Endodermal cell (in vitro differentiated cells): ENCODE measurements around the gene RNF182. TPM values are rescaled to one million over a fixed set of nuclear protein-coding genes. Genes with fewer than 3 reads are reported as not detected.

Experiments
- DNase-seq: peaks from one replicate; pipeline ENCODE4 v3.0.0-alpha.2; 2017
- H3K27ac ChIP-seq: 2 replicates; pipeline ENCODE4 v1.5.1; 2013; ENCODE audit warnings: mild to moderate bottlenecking, low read depth, low read length, moderate library complexity
- H3K27me3 ChIP-seq: 2 replicates; pipeline ENCODE4 v1.6.1; 2013; ENCODE audit warnings: mild to moderate bottlenecking, low read length, moderate library complexity; ENCODE audit not compliant: insufficient read depth, control insufficient read depth, poor library complexity, severe bottlenecking
- H3K36me3 ChIP-seq: 2 replicates; pipeline ENCODE4 v1.7.0; 2013; ENCODE audit warnings: mild to moderate bottlenecking, low read length, moderate library complexity; ENCODE audit not compliant: control insufficient read depth, insufficient read depth
- H3K4me1 ChIP-seq: one replicate; pipeline ENCODE4 v1.7.0; 2013; ENCODE audit warnings: low read length; ENCODE audit not compliant: control insufficient read depth, insufficient read depth
- H3K4me3 ChIP-seq: 2 replicates; pipeline ENCODE4 v1.5.1; 2013; ENCODE audit warnings: mild to moderate bottlenecking, low read length, moderate library complexity
- H3K9ac ChIP-seq: 2 replicates; pipeline ENCODE4 v1.6.1; 2013; ENCODE audit warnings: mild to moderate bottlenecking, low read length, moderate library complexity; ENCODE audit not compliant: poor library complexity, severe bottlenecking; ENCODE audit errors: extremely low read depth
- H3K9me3 ChIP-seq: 2 replicates; pipeline ENCODE4 v1.6.1; 2013; ENCODE audit warnings: mild to moderate bottlenecking, low read length, moderate library complexity; ENCODE audit not compliant: control insufficient read depth
- H3K27ac Mint-ChIP-seq: 2 replicates; pipeline ENCODE4 v1.8.0; 2020; ENCODE audit warnings: mixed read lengths
- H3K27me3 Mint-ChIP-seq: 2 replicates; pipeline ENCODE4 v1.8.0; 2021; ENCODE audit warnings: mild to moderate bottlenecking, mixed read lengths; ENCODE audit not compliant: insufficient read depth
- H3K36me3 Mint-ChIP-seq: 2 replicates; pipeline ENCODE4 v1.8.0; 2020; ENCODE audit warnings: low read depth, mixed read lengths
- H3K4me1 Mint-ChIP-seq: 2 replicates; pipeline ENCODE4 v1.8.0; 2020; ENCODE audit warnings: mixed read lengths
- H3K4me3 Mint-ChIP-seq: 2 replicates; pipeline ENCODE4 v1.8.0; 2020; ENCODE audit warnings: mild to moderate bottlenecking, moderate library complexity, mixed read lengths
- H3K9me3 Mint-ChIP-seq: 2 replicates; pipeline ENCODE4 v1.8.0; 2020; ENCODE audit warnings: mild to moderate bottlenecking, mixed read lengths
- WGBS, 2 experiments: methylation state at CpG; one replicate each; pipeline versions ENCODE4 v1.1.5 to v1.1.7; 2013; ENCODE audit warnings: missing lambda C conversion rate in 2 of 2, mixed read lengths in 1 of 2; ENCODE audit not compliant: insufficient coverage in 1 of 2, insufficient read length in 1 of 2; 5-methylcytosine and 5-hydroxymethylcytosine counted together
- total RNA-seq, 2 donors: library from RNA; stranded (reverse); fragmentation: NEBNext Ultra II Directional in 1 of 2; extraction: Animal tissue kit (Norgen Biotek cat#: 25700) in 1 of 2; gene quantifications; 2 replicates in 1 of 2; 3 replicates in 1 of 2; pipeline ENCODE4 v1.2.1, GENCODE V29; 2021
- TF ChIP-seq, protein P1 (sequence below): fragments of 200-600 bp; sonication (generic); conservative IDR thresholded peaks from 2 replicates; pipeline ENCODE4 v1.5.0; 2021; ENCODE audit warnings: antibody characterized with exemption, mild to moderate bottlenecking

Gene RNF182
- total RNA-seq, 2 donors from 2014 or later = 4.1 to 5.2 TPM

DNA sequence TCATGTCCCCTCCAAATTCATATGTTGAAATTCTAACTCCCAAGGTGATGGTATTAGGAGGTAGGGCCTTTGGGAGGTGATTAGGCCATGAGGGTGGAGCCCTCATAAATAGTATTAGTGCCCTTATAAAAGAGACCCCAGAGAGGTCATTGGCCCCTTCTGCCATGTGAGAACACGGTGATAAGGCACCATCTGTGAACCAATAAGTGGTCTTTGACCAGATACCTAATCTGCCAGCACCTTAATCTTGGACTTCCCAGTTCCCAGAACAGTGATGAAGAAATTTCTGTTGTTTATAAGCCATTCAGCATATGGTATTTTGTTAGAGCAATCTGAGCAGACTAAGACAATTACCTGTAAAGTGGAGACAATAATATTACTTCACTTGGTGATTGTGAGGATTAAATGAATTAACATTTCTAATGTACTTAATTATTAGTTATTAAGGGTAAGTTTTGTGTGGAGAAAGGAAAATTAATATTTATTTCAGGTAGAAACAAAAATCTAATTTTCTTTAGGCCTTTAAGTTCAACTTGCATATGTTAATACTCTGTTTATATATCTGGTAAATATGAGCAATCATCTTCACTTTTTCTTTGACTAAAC is 7.1 kb downstream of the RNF182 start:
- peaks cover 7% of the 10 kb centered on the region for H3K9me3 ChIP-seq
- no peak overlapping the region for H3K27ac ChIP-seq
- TF ChIP-seq, protein P1, sequence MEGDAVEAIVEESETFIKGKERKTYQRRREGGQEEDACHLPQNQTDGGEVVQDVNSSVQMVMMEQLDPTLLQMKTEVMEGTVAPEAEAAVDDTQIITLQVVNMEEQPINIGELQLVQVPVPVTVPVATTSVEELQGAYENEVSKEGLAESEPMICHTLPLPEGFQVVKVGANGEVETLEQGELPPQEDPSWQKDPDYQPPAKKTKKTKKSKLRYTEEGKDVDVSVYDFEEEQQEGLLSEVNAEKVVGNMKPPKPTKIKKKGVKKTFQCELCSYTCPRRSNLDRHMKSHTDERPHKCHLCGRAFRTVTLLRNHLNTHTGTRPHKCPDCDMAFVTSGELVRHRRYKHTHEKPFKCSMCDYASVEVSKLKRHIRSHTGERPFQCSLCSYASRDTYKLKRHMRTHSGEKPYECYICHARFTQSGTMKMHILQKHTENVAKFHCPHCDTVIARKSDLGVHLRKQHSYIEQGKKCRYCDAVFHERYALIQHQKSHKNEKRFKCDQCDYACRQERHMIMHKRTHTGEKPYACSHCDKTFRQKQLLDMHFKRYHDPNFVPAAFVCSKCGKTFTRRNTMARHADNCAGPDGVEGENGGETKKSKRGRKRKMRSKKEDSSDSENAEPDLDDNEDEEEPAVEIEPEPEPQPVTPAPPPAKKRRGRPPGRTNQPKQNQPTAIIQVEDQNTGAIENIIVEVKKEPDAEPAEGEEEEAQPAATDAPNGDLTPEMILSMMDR = no peak
- H3K27me3 ChIP-seq = peaks cover 1% of the 10 kb centered on the region
- 88 to 91% methylated on average over 1 of the region's 1 CpG for WGBS, 2 experiments
- H3K4me3 Mint-ChIP-seq = no peak overlapping the region
- peaks cover 6% of the 10 kb centered on the region for H3K27me3 Mint-ChIP-seq
- peaks cover 13% of the 10 kb centered on the region for H3K4me1 Mint-ChIP-seq
- no peaks in the 10 kb centered on the region for H3K36me3 ChIP-seq
- DNase-seq = no peak
- no peak overlapping the region for H3K27ac Mint-ChIP-seq
- no peaks in the 10 kb centered on the region for H3K9me3 Mint-ChIP-seq
- no peak overlapping the region for H3K9ac ChIP-seq
- H3K4me1 ChIP-seq = peaks cover 5% of the 10 kb centered on the region
- H3K4me3 ChIP-seq = no peak overlapping the region
- no peaks in the 10 kb centered on the region for H3K36me3 Mint-ChIP-seq

GRCh38 chr6:13932785-13933184 is 8.0 kb downstream of the RNF182 start:
- Mint-ChIP-seq H3K27me3 (no peaks in the 10 kb centered on the region), H3K9me3 (no peaks in the 10 kb centered on the region), H3K4me3 (no peak overlapping the region), H3K27ac (no peak overlapping the region), H3K36me3 (no peaks in the 10 kb centered on the region), H3K4me1 (peaks cover 5% of the 10 kb centered on the region)
- TF ChIP-seq, protein P1 = no peak
- 93% methylated on average over 1 of the region's 1 CpG; no CpG with 5 or more reads in 1 of the 2 experiments for WGBS, 2 experiments
- no peak overlapping the region for H3K4me3 ChIP-seq
- no peak for DNase-seq
- no peak overlapping the region for H3K27ac ChIP-seq
- no peak overlapping the region for H3K9ac ChIP-seq
- H3K27me3 ChIP-seq = no peaks in the 10 kb centered on the region
- no peaks in the 10 kb centered on the region for H3K4me1 ChIP-seq
- H3K36me3 ChIP-seq = no peaks in the 10 kb centered on the region
- H3K9me3 ChIP-seq = peaks cover 7% of the 10 kb centered on the region

- H3K27ac ChIP-seq = no peak overlapping the region
- no peak for DNase-seq
- no peaks in the 10 kb centered on the region for H3K9me3 Mint-ChIP-seq
- H3K27me3 ChIP-seq = no peaks in the 10 kb centered on the region
- H3K4me1 Mint-ChIP-seq = no peaks in the 10 kb centered on the region
- no peak overlapping the region for H3K27ac Mint-ChIP-seq
- H3K36me3 ChIP-seq = no peaks in the 10 kb centered on the region
- H3K4me3 Mint-ChIP-seq = no peak overlapping the region
- H3K9me3 ChIP-seq = peaks cover 7% of the 10 kb centered on the region
- TF ChIP-seq, protein P1 = no peak
- H3K36me3 Mint-ChIP-seq = no peaks in the 10 kb centered on the region
- H3K4me3 ChIP-seq = no peak overlapping the region
- H3K4me1 ChIP-seq = no peaks in the 10 kb centered on the region
- WGBS, 2 experiments = 94 to 96% methylated on average over 2 of the region's 2 CpGs
- no peaks in the 10 kb centered on the region for H3K27me3 Mint-ChIP-seq
- H3K9ac ChIP-seq = no peak overlapping the region
Measured at GRCh38 chr6:13934721-13935120, 10.0 kb downstream of the RNF182 start.
